GM20431 (cell line): ENCODE data around the gene UBTF.

Source experiments
- in situ Hi-C: fragments of 300-500 bp; cut with MseI, MboI; formaldehyde crosslinking; loops from one replicate; pipeline ENCODE4 v1.15.0; 2020; ENCODE audit warnings: low sequenced_read_pairs; ENCODE audit not compliant: unreplicated experiment

The UBTF gene, protein sequence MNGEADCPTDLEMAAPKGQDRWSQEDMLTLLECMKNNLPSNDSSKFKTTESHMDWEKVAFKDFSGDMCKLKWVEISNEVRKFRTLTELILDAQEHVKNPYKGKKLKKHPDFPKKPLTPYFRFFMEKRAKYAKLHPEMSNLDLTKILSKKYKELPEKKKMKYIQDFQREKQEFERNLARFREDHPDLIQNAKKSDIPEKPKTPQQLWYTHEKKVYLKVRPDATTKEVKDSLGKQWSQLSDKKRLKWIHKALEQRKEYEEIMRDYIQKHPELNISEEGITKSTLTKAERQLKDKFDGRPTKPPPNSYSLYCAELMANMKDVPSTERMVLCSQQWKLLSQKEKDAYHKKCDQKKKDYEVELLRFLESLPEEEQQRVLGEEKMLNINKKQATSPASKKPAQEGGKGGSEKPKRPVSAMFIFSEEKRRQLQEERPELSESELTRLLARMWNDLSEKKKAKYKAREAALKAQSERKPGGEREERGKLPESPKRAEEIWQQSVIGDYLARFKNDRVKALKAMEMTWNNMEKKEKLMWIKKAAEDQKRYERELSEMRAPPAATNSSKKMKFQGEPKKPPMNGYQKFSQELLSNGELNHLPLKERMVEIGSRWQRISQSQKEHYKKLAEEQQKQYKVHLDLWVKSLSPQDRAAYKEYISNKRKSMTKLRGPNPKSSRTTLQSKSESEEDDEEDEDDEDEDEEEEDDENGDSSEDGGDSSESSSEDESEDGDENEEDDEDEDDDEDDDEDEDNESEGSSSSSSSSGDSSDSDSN

DNA sequence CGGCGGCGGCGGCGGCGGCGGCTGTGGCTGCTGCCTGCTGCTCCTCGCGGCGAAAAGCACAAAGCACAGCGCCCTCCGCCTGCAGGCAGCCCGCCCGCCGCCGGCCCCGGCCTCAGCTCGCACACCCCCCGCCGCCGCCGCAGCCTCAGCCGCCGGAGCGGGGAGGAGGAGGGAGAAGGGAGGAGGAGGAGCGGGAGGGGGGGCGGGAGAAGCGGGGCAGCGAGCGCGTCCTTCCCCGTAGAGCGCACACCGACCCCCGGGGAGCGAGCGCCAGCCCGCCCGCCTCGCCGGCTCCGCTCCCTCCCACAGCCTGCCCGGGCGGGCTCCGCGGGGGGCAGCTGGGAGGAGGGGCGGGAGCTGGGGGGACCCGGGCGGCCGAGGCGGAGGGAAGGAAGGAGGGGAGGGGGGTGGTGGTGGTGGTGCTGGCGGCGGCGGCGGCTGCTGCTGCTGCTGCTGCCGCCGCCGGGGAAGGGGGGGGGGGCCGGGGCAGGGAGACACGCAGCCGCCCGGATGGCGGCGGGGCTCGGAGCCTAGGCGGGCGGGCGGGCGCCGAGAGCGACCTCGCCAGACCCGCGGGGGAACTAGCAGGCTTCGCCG is at the start of gene UBTF:
UBTF (minus strand) TSS at position 60 of the 597 bp plus-strand sequence. CDS start 1,446 bp downstream, outside the sequence.
- in situ Hi-C loops = no loop called here

DNA sequence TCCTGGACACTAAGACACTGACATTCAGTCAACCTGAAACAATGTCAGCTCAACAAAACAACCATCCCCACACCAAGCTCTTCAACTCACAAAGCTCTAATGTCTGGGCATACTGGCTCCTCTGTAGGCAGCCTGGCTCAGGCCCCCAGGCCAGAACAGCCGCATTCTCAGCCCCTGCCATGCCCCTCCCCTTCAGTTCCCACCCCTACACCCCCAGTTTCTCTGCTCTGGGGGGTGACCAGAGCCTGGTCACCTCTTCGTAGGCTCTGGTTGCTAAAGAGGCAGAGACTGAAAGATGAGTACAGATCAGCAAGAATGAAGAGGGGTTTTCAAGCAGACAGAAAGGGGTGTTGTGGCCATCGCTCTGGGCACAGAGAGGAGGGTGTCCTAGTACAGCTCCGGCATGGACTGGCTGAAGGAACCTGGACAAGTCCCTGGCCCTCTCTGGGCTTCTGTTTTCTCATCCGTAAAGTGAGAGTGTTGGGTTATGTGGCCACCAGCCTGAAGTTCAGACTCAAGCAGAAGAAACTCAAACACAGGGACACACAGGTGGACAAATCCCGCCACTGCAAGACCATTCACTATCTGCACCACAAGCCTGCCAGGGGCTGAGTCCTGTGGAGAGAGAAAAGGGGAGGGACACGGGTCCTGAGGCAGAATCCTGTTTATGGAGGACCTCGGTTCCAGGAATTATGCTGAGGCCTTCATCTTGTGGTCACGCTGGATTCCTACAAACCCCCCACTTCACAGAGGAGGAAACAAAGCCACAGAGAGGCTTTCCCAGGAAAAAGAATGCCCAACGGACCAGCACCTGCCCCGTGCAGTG is 49.4 kb upstream of the UBTF start:
- in situ Hi-C loops = no loop called here

DNA sequence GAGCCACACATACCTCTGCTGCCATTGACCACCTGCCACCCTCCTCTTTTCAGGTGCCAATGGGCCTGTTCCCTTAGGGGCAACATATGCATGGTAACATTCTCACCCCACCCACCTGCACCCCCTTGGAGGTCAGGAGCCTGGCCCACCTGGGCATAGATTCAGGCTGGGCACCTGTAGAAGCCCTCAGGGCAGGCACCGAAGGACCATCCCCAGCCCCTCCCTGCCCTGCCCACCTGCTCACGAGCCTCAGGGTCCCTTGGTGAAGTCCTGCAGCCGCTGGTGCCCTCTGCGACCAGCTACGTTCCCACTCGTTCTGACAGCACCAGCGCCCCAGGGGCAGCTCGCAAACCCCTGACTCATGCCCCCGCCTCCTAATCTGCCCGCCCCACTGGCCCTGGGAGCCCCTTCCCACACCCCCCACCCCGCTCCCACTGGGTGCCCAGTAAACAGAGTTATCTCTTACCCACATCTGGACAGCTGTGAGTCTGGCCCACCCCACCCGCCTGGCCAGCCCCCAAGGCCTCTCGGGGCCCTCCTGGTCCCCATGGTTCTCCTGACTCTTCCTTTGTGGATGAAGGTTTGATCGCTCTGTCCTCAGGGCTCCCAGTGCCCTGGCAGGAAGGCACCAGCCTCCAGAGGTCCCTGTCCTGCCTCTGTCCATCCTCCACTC is 48.5 kb upstream of the UBTF start, which contains the start of gene SLC4A1:
SLC4A1 (minus strand) TSS at position 318 of the 673 bp plus-strand sequence. CDS start 5,269 bp downstream, outside the sequence.
- in situ Hi-C loops = no loop called here

DNA sequence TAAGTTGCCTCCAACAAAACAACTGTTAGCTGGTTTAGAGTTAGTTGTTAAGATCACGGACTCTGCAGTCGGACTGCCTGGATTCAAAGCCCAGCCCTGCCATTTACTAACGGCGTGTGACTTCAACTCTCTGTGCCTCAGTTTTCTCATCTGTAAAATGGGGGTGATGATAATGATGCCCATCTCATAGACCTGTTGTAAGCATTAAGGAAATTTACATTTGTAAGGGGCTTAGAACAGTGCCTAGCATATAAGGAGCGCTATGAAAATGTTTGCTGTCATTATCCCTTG is 47.6 kb upstream of the UBTF start:
- in situ Hi-C loops = no loop called here

DNA sequence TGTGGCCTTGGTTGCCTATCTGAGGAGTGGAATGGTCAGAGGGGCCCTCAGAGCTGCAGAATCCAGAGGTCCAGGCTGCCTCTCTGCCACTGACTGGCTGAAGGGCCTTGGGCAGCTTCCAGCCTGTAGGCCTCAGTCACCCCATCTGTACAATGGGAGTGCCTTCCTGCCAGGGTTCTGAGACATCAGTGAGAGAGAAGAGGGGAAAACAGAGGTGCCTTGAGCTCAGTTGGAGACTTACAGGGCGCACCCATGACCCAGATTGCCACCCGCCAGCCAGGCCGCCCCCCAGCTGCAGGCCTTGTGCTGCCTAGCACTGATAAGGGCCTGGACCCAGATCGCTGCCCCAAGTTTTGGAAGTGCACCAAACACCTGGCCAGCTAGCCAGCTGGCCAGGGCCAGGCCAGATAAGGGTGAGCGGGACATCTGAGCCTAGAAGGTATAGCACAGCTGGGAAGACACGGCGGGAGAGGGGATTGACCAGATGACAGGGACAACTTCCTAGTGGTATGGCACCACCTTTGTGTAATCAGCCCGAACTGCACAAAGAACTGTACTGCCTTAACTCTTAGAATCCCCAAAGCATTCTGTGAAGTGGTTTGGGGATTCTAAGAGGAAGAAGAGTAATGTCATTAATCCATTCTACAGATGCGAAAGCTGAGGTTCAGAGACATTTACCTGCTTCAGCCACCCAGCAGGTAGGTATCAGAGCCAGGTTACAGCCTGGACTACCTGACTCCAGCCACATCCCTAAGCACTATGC is 47.1 kb upstream of the UBTF start:
- in situ Hi-C loops = no loop called here

DNA sequence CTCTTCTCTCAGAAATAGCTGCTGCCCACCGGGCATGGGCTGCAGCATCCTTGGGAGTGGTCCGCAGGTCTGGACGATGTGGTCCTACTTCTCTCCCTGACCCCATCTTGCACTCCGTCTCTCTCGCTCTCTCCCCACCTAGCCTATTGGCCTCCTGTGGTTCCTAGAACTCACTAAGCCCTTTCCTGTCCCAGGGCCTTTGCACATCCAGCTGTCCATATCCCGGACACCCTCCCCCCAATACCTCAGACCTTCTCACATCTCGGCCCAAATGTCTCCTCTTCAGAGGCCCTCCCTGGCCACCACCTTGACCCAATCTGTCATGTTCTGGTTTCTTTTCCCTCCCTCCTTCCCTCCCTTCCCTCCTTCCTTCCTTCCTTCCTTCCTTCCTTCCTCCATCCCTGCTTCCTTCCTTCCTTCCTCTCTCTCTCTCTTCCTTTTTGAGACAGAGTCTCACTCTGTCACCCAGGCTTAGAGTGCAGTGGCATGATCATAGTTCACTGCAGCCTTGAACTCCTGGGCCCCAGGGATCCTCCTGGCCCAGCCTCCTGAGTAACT is 43.9 kb upstream of the UBTF start:
- in situ Hi-C loops = no loop called here

DNA sequence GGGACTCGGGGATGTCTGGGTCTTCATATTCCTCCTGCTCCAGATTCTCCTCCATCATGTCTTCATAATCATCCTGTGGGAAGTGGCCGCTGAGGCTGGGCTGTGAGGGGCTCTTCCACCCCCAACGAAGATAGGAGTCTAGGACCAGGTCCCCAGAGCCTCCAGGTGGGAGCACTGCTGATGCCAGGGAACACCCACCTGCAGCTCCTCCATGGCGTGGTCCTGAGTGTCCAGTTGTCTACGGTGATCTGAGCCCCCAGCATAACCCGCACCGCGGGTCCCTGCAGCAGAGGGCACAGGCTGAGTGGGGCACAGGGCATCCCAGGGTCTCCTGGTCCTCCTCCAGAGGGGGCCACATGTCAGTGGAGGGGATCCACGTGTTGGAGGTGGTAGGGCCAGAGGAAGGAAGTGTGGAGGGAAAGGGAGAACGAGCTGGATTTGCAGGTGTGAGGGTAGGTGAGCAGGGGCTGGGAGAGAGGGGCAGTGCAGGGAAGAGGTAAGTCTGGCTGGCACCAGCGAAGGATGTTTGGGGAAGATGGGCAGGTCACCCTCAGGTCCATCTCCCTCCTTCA is 43.3 kb upstream of the UBTF start:
- in situ Hi-C loops = no loop called here

DNA sequence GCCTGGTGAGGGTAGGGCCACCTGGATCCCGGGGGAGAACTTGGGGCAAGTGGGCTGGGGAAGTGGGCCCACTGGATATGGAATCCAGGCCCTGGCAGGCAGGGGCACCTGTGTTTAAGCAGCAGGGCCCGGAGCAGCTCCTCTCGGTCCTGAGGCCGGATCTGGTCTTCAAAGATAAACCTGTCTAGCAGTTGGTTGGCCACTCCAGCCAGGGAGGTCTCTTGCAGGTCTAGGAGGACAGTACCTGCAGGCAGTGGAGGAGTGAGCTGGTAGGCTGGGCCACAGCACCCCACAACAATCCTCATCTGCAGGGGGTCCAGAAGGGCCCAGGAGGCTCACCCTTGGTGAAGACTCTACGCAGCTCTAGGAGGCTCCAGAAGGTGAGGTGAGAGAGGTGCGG is 40.8 kb upstream of the UBTF start:
- in situ Hi-C loops = no loop called here

DNA sequence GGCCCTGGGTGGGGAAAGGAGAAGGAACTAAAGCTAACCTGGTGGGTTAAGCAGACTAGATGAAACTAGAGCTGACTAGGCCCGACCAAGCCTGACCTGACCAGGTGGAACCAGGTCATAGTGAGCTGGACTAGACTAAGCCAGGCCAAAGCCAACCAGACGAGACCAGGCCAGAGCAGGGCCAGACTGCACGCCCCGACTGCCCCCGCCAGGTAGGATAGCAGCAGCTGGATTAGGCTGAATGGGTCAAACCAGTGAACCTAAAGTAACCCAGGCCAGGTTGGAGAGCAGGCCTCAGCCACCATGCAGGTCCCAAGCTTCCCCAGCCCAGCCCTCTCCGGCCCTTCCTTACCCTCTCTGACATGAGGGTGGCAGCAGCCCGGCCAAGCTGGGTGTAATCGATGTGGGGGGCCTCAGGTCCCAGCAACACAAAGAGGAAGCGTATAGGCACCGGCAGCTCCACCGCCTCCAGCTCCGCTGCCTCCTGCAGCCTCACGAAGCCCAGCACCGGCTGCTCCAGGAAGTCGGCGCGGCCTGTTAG is 39.4 kb upstream of the UBTF start:
- in situ Hi-C loops = loop anchor here (10.0 kb wide), 1 partner anchor 56 kb away; no protein-coding TSS in a partner anchor

DNA sequence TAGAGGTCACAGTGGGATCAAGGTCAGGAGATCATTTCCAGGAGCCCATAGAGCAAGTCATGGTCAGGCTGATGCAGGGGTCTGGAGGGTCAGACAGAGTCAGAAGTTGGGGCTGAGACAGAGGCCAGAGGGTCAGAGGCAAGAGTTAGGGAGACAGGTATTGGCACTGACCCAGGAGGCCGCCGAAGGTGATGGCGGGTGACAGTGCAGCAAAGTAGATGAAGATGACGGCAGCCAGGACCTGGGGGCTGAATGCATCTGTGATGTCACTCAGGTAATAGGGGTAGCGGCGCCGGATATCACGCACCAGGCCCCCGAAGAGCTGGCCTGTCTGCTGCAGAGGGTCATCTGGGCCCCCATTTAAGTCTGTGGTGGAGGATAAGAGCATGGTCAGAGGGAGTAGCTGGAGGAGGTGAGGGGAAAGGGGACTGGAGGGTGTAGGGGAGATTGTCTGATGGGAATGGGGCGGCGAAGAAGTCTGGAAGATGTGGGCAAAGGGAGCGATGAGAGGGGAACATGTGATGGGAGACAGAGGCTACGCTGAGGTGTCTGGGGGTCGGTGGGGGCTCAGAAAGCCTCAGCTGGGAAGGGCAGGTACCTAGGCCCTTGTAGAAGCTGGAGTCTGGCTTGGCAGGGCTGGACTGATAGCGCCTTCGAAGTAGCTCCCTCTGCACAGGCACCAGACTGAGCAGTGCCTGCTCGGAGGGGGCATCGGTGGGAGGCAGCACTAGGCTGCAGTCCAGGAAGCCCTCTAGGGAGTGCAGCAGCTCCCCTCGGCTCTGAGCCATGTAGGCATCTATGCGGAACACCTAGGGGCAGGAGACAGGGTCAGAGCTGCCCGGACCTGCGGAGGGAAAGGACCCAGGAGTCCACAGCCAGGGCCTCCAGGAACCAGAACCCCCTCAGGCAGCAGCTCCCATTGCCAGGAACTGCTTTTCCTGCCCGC is 38.6 kb upstream of the UBTF start:
- in situ Hi-C loops = loop anchor here (10.0 kb wide), 1 partner anchor 57 kb away; no protein-coding TSS in a partner anchor

DNA sequence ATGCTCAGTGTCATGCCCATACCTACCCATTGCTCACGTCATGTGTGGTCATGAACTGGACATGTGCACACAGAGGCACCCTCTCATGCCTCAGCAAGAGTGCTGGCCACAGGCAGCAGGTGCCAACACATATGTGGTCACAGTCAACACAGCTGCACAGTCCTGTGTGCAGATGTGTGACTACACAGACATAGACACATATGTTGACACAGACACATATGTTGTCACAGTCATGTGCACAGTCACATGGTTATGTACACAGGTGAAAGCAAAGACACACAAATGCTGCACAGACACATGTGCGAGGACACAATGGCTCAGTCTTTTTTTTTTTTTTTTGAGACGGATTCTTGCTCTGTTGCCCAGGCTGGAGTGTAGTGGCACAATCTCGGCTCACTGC is 37.2 kb upstream of the UBTF start:
- in situ Hi-C loops = loop anchor here (10.0 kb wide), 1 partner anchor 58 kb away; no protein-coding TSS in a partner anchor

DNA sequence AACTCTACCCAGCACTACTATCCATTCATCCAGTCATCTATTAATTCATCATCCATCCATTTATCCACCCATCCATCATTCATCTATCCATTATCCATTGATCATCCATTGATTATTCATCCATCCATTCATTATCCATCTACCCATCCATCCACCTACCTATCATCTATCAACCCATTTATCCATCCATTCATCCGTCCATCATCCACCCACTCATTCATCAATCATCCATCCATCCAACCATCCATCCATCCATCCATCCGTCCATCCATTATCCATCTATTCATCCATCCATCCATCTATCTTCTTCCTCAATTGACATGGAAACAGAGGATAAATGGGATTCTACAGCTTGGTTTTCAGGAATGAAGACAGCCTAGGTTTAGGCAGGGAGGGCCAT is 36.4 kb upstream of the UBTF start:
- in situ Hi-C loops = loop anchor here (10.0 kb wide), 1 partner anchor 59 kb away; no protein-coding TSS in a partner anchor

DNA sequence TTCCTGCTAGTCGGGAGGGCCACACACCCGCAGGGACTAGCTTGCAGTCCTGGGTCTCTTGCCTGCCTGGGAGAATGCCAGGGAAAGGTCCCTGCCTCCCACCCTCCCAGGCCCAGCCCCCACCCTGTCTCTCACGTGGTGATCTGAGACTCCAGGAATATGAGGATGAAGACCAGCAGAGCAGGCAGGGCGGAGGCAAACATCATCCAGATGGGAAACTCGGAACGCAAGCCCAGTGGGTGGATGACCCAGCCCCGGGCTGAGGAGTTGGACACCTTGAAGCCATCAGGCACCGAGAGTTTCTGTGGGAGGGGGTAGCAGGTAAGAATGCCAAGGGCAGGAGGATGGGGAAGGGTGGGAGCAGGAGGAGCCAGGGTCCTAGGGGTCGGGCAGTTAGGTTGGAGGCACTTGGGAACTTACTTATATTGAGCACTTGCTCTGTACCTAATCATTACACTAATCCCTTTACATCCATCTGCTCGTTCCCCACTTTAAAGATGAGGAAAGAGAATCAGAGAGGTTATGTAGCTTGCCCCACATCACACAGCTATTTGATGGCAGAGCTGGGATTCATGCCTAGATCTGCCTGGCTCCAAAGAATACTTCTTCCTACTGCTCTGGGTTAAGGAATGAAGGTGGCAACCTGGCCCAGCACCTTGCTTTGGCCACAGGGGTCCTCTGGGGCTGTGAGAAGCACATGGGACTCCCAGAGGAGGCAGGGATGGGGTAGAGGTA is 35.1 kb upstream of the UBTF start:
- in situ Hi-C loops = loop anchor here (10.0 kb wide), 1 partner anchor 60 kb away; no protein-coding TSS in a partner anchor

DNA sequence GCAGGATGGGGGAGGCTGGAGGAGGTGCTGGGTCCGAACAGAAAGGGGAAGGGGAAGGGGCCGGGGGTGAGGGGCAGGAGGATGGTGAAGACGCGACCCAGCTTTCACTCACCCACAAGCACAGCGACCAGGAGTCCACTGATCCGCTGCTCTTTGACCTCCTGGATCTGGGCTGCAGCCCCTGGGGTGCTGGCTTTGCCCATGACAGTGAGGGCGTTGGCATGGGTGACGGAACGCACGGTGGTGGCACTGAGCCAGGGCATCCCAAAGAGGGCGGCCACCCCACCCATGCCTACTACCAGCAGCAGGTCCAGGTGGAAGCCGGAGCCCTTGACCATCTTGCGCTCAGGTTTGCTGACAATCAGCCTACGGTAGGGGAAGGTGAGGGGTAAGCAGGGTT is 33.5 kb upstream of the UBTF start:
- in situ Hi-C loops = loop anchor here (10.0 kb wide), 1 partner anchor 62 kb away; no protein-coding TSS in a partner anchor

DNA sequence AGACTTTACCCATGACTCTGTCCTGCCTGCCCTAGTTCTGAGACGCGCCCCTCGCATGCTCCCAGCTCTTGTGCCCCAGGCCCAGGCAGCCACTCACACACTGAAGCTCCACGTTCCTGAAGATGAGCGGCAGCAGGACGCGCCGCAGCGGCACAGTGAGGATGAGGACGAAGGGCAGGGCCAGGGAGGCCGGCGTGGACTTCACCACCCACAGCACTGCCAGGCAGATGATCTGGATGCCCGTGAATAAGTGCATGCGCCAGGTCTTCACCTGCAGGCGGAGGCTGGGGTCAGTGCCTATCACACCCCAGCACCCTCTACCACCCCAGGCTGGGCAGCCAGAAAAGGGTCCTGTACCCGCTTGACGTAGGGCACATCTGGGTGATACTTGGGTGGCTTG is 31.6 kb upstream of the UBTF start:
- in situ Hi-C loops = loop anchor here (10.0 kb wide), 1 partner anchor 64 kb away; no protein-coding TSS in a partner anchor
